PC-9 (cell line): ENCODE data around the gene ACER1.
"Not testable (repeated sequence)": the region's sequence is repeated elsewhere in the genome, so short reads cannot be mapped to it uniquely, and the experiment has no call there.

Experiments used
- EZH2 ChIP-seq: fragments of 200-600 bp; sonication (generic); IDR thresholded peaks from 2 replicates; pipeline ENCODE4 v1.8.0; 2017; ENCODE audit warnings: antibody characterized with exemption, low read depth
- TF ChIP-seq, protein P1 (sequence below): fragments of 200-600 bp; sonication (generic); conservative IDR thresholded peaks from 2 replicates; pipeline ENCODE4 v1.6.1; 2017; ENCODE audit warnings: mixed run types, antibody characterized with exemption, mild to moderate bottlenecking, moderate library complexity

DNA sequence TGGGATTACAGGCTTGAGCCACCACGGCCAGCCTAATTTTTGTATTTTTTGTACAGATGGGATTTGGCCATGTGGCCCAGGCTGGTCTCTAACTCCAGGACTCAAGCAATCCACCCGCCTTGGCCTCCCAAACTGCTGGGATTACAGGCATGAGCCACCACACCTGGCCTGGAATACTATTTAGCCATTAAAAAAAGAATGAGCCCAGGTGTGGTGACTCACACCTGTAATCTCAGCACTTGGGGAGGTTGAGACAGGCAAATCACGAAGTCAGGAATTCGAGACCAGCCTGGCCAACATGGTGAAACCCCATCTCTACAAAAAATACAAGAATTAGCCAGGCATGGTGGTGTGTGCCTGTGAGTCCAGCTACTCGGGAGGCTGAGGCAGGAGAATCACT is 17.8 kb downstream of the ACER1 start:
- TF ChIP-seq, protein P1, sequence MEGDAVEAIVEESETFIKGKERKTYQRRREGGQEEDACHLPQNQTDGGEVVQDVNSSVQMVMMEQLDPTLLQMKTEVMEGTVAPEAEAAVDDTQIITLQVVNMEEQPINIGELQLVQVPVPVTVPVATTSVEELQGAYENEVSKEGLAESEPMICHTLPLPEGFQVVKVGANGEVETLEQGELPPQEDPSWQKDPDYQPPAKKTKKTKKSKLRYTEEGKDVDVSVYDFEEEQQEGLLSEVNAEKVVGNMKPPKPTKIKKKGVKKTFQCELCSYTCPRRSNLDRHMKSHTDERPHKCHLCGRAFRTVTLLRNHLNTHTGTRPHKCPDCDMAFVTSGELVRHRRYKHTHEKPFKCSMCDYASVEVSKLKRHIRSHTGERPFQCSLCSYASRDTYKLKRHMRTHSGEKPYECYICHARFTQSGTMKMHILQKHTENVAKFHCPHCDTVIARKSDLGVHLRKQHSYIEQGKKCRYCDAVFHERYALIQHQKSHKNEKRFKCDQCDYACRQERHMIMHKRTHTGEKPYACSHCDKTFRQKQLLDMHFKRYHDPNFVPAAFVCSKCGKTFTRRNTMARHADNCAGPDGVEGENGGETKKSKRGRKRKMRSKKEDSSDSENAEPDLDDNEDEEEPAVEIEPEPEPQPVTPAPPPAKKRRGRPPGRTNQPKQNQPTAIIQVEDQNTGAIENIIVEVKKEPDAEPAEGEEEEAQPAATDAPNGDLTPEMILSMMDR = not testable (repeated sequence)
- not testable (repeated sequence) for TF ChIP-seq EZH2
